GM12874 (cell line): ENCODE results near the gene MAP4K2.

Source experiments
- CTCF ChIP-seq: IDR thresholded peaks from 2 replicates; pipeline ENCODE4 v1.5.1; 2011; ENCODE audit warnings: low read depth, mild to moderate bottlenecking, control low read depth, low read length, moderate library complexity; ENCODE audit not compliant: insufficient read depth

Gene MAP4K2

GRCh38 chr11:64835616-64836447, 32.8 kb upstream of the MAP4K2 start:
- TF ChIP-seq CTCF: no peak

GRCh38 chr11:64834723-64835615, 32.0 kb upstream of the MAP4K2 start:
- TF ChIP-seq CTCF: no peak

GRCh38 chr11:64834031-64834722, 31.2 kb upstream of the MAP4K2 start:
- no peak for TF ChIP-seq CTCF

GRCh38 chr11:64833509-64833908, 30.5 kb upstream of the MAP4K2 start:
- no peak for TF ChIP-seq CTCF

GRCh38 chr11:64833198-64833502, 30.1 kb upstream of the MAP4K2 start:
- no peak for TF ChIP-seq CTCF

- TF ChIP-seq CTCF: no peak
Observed at GRCh38 chr11:64832467-64833197, 29.6 kb upstream of the MAP4K2 start.
